ENCODE data around the gene RHBDF1.
"Not testable (repeated sequence)": the region's sequence is repeated elsewhere in the genome, so short reads cannot be mapped to it uniquely, and the experiment has no call there.

DNA sequence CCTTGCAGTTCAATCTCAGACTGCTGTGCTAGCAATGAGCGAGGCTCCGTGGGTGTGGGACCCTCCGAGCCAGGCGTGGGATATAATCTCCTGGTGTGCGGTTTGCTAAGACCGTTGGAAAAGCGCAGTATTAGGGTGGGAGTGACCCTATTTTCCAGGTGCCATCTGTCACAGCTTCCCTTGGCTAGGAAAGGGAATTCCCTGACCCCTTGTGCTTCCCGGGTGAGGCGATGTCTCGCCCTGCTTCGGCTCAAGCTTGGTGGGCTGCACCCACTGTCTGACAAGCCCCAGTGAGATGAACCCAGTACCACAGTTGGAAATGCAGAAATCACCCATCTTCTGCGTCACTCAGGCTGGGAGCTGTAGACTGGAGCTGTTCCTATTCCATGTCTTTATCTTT lies 51.5 kb downstream of the RHBDF1 start:
- TF ChIP-seq, protein P1, sequence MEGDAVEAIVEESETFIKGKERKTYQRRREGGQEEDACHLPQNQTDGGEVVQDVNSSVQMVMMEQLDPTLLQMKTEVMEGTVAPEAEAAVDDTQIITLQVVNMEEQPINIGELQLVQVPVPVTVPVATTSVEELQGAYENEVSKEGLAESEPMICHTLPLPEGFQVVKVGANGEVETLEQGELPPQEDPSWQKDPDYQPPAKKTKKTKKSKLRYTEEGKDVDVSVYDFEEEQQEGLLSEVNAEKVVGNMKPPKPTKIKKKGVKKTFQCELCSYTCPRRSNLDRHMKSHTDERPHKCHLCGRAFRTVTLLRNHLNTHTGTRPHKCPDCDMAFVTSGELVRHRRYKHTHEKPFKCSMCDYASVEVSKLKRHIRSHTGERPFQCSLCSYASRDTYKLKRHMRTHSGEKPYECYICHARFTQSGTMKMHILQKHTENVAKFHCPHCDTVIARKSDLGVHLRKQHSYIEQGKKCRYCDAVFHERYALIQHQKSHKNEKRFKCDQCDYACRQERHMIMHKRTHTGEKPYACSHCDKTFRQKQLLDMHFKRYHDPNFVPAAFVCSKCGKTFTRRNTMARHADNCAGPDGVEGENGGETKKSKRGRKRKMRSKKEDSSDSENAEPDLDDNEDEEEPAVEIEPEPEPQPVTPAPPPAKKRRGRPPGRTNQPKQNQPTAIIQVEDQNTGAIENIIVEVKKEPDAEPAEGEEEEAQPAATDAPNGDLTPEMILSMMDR (IDR thresholded peaks at IDR 0.05 in 4 of 5, conservative IDR thresholded peaks at IDR 0.05 in 1 of 5): not testable (repeated sequence)
- not testable (repeated sequence) for TF ChIP-seq POLR2A (IDR thresholded peaks at IDR 0.05)
